Fibroblast of skin of left biceps (primary cell): ENCODE measurements around the gene AMY1C.
"Not testable (repeated sequence)": the region's sequence is repeated elsewhere in the genome, so short reads cannot be mapped to it uniquely, and the experiment has no call there.

Source experiments
- DNase-seq, 2 experiments: peaks; one replicate each; pipeline ENCODE4 v3.0.0-alpha.2; 2013; ENCODE audit warnings: low read depth in 2 of 2

AMY1C gene

GRCh38 chr1:103749598-103749997, at the start of gene AMY1C:
Gene AMY1C, plus strand, starts transcription at chr1:103749898. Its CDS starts 572 bp downstream, at chr1:103750470.
- DNase-seq = not testable (repeated sequence)

GRCh38 chr1:103700669-103701068, 49.0 kb upstream of the AMY1C start:
- DNase-seq = not testable (repeated sequence)

- DNase-seq = not testable (repeated sequence)
Observed at GRCh38 chr1:103701256-103701655, 48.4 kb upstream of the AMY1C start.

GRCh38 chr1:103707670-103708069, 42.0 kb upstream of the AMY1C start:
- DNase-seq = not testable (repeated sequence)

- not testable (repeated sequence) for DNase-seq
Observed at GRCh38 chr1:103710381-103710780, 39.3 kb upstream of the AMY1C start.

- not testable (repeated sequence) for DNase-seq
Observed at GRCh38 chr1:103717404-103717803, 32.3 kb upstream of the AMY1C start.

GRCh38 chr1:103721473-103721872, 28.2 kb upstream of the AMY1C start:
- not testable (repeated sequence) for DNase-seq

GRCh38 chr1:103735334-103735733, 14.4 kb upstream of the AMY1C start:
- not testable (repeated sequence) for DNase-seq

- not testable (repeated sequence) for DNase-seq
Observed at GRCh38 chr1:103738031-103738430, 11.7 kb upstream of the AMY1C start.

GRCh38 chr1:103744449-103744848, 5.2 kb upstream of the AMY1C start:
- not testable (repeated sequence) for DNase-seq

- DNase-seq = not testable (repeated sequence)
Observed at GRCh38 chr1:103745040-103745439, 4.7 kb upstream of the AMY1C start.

- DNase-seq = not testable (repeated sequence)
Observed at GRCh38 chr1:103748273-103748672, 1.4 kb upstream of the AMY1C start.

- no peak for DNase-seq
Observed at GRCh38 chr1:103761896-103762295, 12.2 kb downstream of the AMY1C start.

- DNase-seq = no peak
Observed at GRCh38 chr1:103779932-103780331, 30.2 kb downstream of the AMY1C start.

GRCh38 chr1:103783944-103784377, 34.3 kb downstream of the AMY1C start:
- no peak for DNase-seq

GRCh38 chr1:103788377-103788776, 38.7 kb downstream of the AMY1C start:
- DNase-seq = no peak

- DNase-seq = no peak
Observed at GRCh38 chr1:103790172-103790571, 40.5 kb downstream of the AMY1C start.
